GM08714 (cell line): Measurements from ENCODE around the gene FRZB.

Source experiments
- H3K4me3 ChIP-seq: fragments of 200-500 bp; sonication (Bioruptor generic); 2 replicates; pipeline ENCODE4 v1.5.1; 2014; ENCODE audit warnings: mild to moderate bottlenecking, low read length, inconsistent platforms
- ZNF274 ChIP-seq: IDR thresholded peaks from 2 replicates; pipeline ENCODE4 v1.6.1; 2012; ENCODE audit warnings: mild to moderate bottlenecking, low read depth, low read length

Gene FRZB

DNA sequence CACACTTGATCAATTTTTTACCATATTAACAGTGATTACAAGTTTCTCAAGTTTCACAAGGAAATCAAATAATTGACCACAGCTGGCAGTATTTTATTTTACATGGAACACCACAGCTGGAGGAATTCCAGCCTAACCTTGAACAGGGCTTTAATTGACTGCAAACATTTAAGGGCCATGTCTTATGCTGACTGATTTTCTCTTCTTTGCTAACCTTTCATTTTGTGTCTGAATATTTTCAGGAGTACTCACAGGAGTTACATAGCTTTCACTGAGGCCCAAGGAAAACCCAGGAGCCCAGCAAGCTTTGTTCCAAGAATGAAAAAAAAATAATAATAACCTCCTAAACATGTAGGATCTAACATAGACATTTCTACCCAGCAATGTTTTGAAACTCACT lies 49.6 kb downstream of the FRZB start:
- no peak for TF ChIP-seq ZNF274

DNA sequence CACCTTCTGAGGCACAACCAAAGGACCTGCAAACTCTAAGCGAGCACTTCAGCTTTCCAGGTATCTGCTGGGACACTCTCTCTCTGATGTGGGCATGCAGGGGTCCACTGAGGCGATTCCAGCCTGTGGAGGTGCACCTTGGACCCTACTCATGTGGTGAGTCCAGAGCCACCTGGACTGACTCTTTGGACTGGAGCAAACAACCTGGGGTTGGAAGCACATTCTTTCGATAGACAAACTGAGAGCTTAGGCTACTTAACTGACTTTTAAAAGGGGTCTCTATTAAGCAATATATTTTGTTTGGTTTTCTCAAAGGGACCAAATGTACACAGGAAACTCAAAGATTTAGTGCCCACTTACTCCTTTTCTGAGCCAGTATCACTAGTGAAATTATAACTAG lies 51.6 kb downstream of the FRZB start:
- no peak overlapping the region for H3K4me3 ChIP-seq
- TF ChIP-seq ZNF274 = no peak

More for the DNA sequence above, 49.6 kb downstream of the FRZB start:
- no peak overlapping the region for H3K4me3 ChIP-seq

DNA sequence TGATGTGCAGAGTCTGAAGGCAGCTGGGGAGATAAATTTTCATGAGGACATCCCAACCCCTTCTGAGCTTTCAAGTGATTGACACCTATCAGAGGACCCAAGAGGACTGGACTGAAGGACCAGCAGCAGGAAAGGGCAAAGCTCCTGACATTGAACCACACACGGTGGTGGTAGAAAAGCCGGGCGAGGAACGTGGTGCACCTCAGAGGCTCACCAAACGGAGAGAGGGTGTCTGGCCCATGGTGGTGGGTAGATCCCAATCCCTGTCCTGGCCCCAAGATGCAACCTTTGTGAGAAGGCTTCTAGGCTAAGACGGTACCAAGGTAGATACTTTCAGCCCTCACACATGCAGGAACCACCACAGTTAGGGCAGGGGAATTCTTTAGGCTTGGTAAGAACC lies 52.1 kb downstream of the FRZB start:
- H3K4me3 ChIP-seq = no peak overlapping the region
- no peak for TF ChIP-seq ZNF274

GRCh38 chr2:182810087-182810486 lies 56.4 kb downstream of the FRZB start:
- no peak for TF ChIP-seq ZNF274

DNA sequence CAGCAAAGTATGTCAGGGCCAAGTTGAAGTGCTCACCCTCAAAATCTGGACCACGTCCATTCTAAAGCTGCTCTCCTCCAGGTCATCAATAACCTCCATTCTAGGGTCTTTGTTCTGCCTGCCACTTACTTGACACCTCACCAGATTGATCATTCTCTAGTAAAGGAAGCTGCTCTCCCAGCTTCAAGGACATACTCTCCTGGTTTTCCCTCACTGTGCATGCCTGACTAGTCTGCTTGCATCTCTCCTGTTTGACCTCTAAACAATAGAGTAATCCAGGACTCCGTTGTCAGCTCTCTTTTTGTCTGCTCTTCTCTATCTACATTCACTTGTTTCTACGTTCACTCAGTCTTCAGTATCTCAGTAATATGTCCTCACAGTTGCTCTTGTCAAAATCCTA lies 59.1 kb downstream of the FRZB start:
- H3K4me3 ChIP-seq = no peak overlapping the region
- TF ChIP-seq ZNF274 = no peak

More at GRCh38 chr2:182810087-182810486, 56.4 kb downstream of the FRZB start:
- H3K4me3 ChIP-seq = no peak overlapping the region

DNA sequence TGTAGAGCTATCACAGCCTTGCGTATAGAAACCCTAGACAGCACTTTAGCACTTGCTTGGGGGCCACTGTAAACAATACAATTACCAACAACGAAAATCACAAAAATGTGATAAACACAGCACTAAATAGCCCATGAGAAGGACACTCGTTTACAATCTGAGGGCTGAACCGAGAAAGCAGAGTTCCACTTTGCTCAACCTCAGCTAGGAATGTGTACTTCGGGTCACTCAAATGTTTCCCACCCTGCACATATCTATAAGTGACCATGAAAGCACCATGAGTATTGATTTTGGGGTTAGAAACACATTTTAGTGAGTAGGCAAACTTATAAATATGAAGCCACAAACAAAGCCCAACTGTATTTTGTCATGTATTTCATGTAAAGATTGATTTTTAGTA lies 62.3 kb downstream of the FRZB start:
- no peak for TF ChIP-seq ZNF274
- no peak overlapping the region for H3K4me3 ChIP-seq

DNA sequence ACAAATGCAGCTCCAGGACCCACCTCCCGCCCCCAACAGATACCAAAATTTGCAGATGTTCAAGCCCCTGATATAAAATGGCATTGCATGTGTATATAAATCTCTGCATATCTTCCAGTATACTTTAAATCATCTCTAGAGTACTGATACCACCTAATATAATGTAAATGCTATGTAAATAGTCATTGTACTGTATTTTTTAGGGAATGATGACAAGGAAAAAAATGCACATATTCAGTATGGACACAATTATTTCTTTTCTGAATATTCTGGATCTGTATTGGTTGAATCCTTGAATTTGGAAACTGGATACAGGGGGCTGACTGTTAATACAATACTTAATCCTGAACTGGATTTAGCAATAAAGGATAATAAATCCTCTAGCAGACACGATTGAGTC lies 67.7 kb downstream of the FRZB start:
- TF ChIP-seq ZNF274 = no peak
- no peak overlapping the region for H3K4me3 ChIP-seq

GRCh38 chr2:182792441-182792840 lies 74.0 kb downstream of the FRZB start:
- TF ChIP-seq ZNF274 = no peak
- H3K4me3 ChIP-seq = no peak overlapping the region

GRCh38 chr2:182784777-182785176 lies 81.7 kb downstream of the FRZB start:
- no peak for TF ChIP-seq ZNF274
- no peak overlapping the region for H3K4me3 ChIP-seq

DNA sequence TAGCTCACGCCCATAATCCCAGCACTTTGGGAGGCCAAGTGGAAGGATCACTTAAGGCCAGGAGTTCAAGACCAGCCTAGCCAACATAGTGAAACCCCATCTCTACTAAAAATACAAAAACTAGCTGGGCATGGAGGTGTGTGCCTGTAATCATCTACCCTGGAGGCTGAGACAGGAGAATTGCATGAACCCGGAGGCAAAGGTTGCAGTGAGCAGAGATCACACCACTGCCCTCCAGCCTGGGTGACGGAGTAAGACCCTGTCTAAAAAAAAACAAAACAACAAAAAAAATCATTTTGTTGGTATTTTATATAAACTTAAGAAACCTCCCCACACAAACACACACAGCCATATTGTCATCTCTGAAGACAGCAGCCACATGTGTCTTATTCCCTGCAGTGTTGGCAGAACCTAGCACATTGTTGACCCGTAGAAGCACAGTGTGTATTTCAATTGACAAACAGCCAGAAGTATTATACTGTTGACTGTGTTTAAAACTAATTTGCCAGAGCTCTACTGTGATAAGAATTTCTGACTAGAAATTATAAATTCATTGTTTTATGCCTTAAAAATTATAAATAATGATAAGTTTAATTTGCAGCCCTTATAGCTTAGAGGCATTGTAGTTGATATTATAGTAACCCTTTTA lies 82.3 kb downstream of the FRZB start:
- H3K4me3 ChIP-seq = no peak overlapping the region
- TF ChIP-seq ZNF274 = no peak
